ENCODE results near the gene RFWD3.

RFWD3 gene

GRCh38 chr16:74700438-74701225, 34.0 kb upstream of the RFWD3 start, which contains the start of gene MLKL (continued):
- TF ChIP-seq TSHZ1 (tag by site-specific recombination; IDR thresholded peaks at IDR 0.05; ENCODE audit: borderline replicate concordance): no peak
- TF ChIP-seq BCL11A (tag by site-specific recombination; IDR thresholded peaks at IDR 0.05; ENCODE audit: low read depth): no peak
- TF ChIP-seq ZNF629 (tag by site-specific recombination; IDR thresholded peaks at IDR 0.05): no peak
- no peak for TF ChIP-seq ZNF433 (tag by site-specific recombination; IDR thresholded peaks at IDR 0.05; ENCODE audit: low read depth)
- no peak; the same call in 1 of the 2 replicates for TF ChIP-seq ZIC2 (tag by site-specific recombination; IDR thresholded peaks at IDR 0.05)
- TF ChIP-seq ZNF26 (tag by site-specific recombination; IDR thresholded peaks at IDR 0.05): no peak
- TF ChIP-seq SP3 (tag by site-specific recombination; IDR thresholded peaks at IDR 0.05): no peak
- no peak for TF ChIP-seq ZBTB7A (tag by site-specific recombination; IDR thresholded peaks at IDR 0.05; ENCODE audit: low read depth)
- no peak for TF ChIP-seq ZNF473 (tag by site-specific recombination; IDR thresholded peaks at IDR 0.05)
- TF ChIP-seq ZNF280D (tag by site-specific recombination; IDR thresholded peaks at IDR 0.05): no peak
- TF ChIP-seq GLIS1 (tag by site-specific recombination; IDR thresholded peaks at IDR 0.05): no peak
- TF ChIP-seq RBAK (tag by site-specific recombination; IDR thresholded peaks at IDR 0.05): no peak
- TF ChIP-seq ZBTB6 (tag by site-specific recombination; IDR thresholded peaks at IDR 0.05): peak; percentile 92
- no peak; the same call in 1 of the 2 replicates for TF ChIP-seq ZNF792 (tag by site-specific recombination; IDR thresholded peaks at IDR 0.05)
- TF ChIP-seq ZNF518A (tag by site-specific recombination; conservative IDR thresholded peaks at IDR 0.05; ENCODE audit: low read depth): no peak
- no peak for TF ChIP-seq HOXC10 (CRISPR knock-in tag; IDR thresholded peaks at IDR 0.05)
- peak; percentile 86 for TF ChIP-seq ZXDB (tag by site-specific recombination; IDR thresholded peaks at IDR 0.05)
- TF ChIP-seq ZNF280C (tag by site-specific recombination; IDR thresholded peaks at IDR 0.05): no peak
- TF ChIP-seq ZNF692 (tag by site-specific recombination; IDR thresholded peaks at IDR 0.05): 0 out of 2 replicates have a peak, but pooled peaks have one; percentile 24

Measured in HEK293 (cell line).